A673 (cell line): Measurements from ENCODE around the gene RTN4IP1. TPM values are rescaled to one million over a fixed set of nuclear protein-coding genes. Genes with fewer than 3 reads are reported as not detected.

ENCODE experiments used
- BruUV-seq: library from RNA; stranded (reverse); fragments of 400-500 nt; replicated peaks from 2 replicates; lab custom pipeline; 2021; lab: Mats Ljungman, UMichigan
- CTCF ChIA-PET: fragments of 300-600 bp; sonication (Branson Sonifier 250); formaldehyde crosslinking; loops from one replicate; lab custom pipeline; 2022; ENCODE audit warnings: antibody characterized with exemption; lab: Charles Lee
- POLR2A ChIA-PET: fragments of 300-600 bp; sonication (Branson Sonifier 250); formaldehyde crosslinking; loops from one replicate; lab custom pipeline; 2022; ENCODE audit warnings: antibody characterized with exemption; ENCODE audit not compliant: low non-redundant PET; lab: Charles Lee
- DNase-seq: peaks from one replicate; pipeline ENCODE4 v3.0.0-alpha.2; 2015; ENCODE audit warnings: low spot score
- H3K27ac ChIP-seq: fragments of 200-600 bp; sonication (generic); 2 replicates; pipeline ENCODE4 v1.5.1; 2016; ENCODE audit warnings: mixed run types, low read depth, mild to moderate bottlenecking, mixed read lengths, antibody characterized with exemption, low read length; ENCODE audit not compliant: poor library complexity, severe bottlenecking
- H3K27me3 ChIP-seq: fragments of 200-600 bp; sonication (generic); replicated peaks from 2 replicates; pipeline ENCODE4 v1.6.1; 2017; ENCODE audit warnings: mixed run types, low read depth, mild to moderate bottlenecking, mixed read lengths, antibody characterized with exemption, low read length; ENCODE audit not compliant: insufficient read depth, poor library complexity
- H3K36me3 ChIP-seq: fragments of 200-600 bp; sonication (generic); 2 replicates; pipeline ENCODE4 v1.6.1; 2016; ENCODE audit warnings: mixed run types, mild to moderate bottlenecking, mixed read lengths, antibody characterized with exemption, low read length; ENCODE audit not compliant: insufficient read depth, poor library complexity, severe bottlenecking
- H3K4me1 ChIP-seq: fragments of 200-600 bp; sonication (generic); 2 replicates; pipeline ENCODE4 v1.6.1; 2017; ENCODE audit warnings: mixed run types, mild to moderate bottlenecking, mixed read lengths, antibody characterized with exemption, low read length; ENCODE audit not compliant: insufficient read depth, poor library complexity, severe bottlenecking
- H3K4me3 ChIP-seq: fragments of 200-600 bp; sonication (generic); 2 replicates; pipeline ENCODE4 v1.5.1; 2016; ENCODE audit warnings: low read depth, mixed run types, mild to moderate bottlenecking, mixed read lengths, low read length; ENCODE audit not compliant: poor library complexity, severe bottlenecking
- H3K9me3 ChIP-seq: fragments of 200-600 bp; sonication (generic); 2 replicates; pipeline ENCODE4 v1.6.1; 2016; ENCODE audit warnings: mixed run types, low read depth, mild to moderate bottlenecking, mixed read lengths, antibody characterized with exemption, low read length; ENCODE audit not compliant: poor library complexity, severe bottlenecking
- EZH2 ChIP-seq: fragments of 200-600 bp; sonication (generic); IDR thresholded peaks from 2 replicates; pipeline ENCODE4 v1.6.1; 2017; ENCODE audit warnings: borderline replicate concordance, low read depth, mild to moderate bottlenecking, mixed read lengths, antibody characterized with exemption, low read length; ENCODE audit not compliant: poor library complexity, severe bottlenecking
- intact Hi-C: fragments of 100-400 bp; cut with micrococcal nuclease; formaldehyde crosslinking; loops from one replicate; pipeline ENCODE4 v1.10.0; 2022; ENCODE audit not compliant: unreplicated experiment
- total RNA-seq: library from RNA; stranded (reverse); gene quantifications from 2 replicates; pipeline ENCODE4 v1.2.3, GENCODE V29; 2021
- TF ChIP-seq, protein P1 (sequence below): fragments of 300-800, 200-600 bp; sonication (generic); conservative IDR thresholded peaks from 2 replicates; pipeline ENCODE4 v1.5.1; 2017; ENCODE audit warnings: low read depth, mild to moderate bottlenecking, antibody characterized with exemption, low read length, moderate library complexity, mixed read lengths

The RTN4IP1 gene
- total RNA-seq, 1 experiment from 2014 or later: 15.7 TPM

DNA sequence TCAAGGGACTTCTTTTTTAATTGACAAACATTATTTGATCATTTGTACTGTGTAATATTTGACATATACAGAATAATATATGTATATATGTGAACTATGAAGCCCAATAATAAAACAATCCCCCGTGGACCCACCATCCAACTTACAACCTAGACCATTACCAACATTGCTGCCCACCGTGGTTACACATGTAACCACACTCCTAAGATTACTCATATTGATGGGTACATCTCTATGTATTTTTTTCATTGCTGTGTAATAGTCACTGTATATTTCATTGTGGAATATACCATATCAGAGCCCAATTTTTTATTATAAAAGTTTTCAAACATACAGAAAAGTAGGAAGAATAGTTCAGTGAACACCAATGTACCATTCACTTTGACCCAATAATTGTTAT is 94.3 kb downstream of the RTN4IP1 start:
- Histone ChIP-seq H3K36me3 (no peaks in the 10 kb centered on the region), H3K4me1 (peaks cover 14% of the 10 kb centered on the region), H3K27ac (no peak overlapping the region), H3K27me3 (no peaks in the 10 kb centered on the region), H3K4me3 (no peak overlapping the region), H3K9me3 (no peaks in the 10 kb centered on the region)
- TF ChIP-seq, protein P1, sequence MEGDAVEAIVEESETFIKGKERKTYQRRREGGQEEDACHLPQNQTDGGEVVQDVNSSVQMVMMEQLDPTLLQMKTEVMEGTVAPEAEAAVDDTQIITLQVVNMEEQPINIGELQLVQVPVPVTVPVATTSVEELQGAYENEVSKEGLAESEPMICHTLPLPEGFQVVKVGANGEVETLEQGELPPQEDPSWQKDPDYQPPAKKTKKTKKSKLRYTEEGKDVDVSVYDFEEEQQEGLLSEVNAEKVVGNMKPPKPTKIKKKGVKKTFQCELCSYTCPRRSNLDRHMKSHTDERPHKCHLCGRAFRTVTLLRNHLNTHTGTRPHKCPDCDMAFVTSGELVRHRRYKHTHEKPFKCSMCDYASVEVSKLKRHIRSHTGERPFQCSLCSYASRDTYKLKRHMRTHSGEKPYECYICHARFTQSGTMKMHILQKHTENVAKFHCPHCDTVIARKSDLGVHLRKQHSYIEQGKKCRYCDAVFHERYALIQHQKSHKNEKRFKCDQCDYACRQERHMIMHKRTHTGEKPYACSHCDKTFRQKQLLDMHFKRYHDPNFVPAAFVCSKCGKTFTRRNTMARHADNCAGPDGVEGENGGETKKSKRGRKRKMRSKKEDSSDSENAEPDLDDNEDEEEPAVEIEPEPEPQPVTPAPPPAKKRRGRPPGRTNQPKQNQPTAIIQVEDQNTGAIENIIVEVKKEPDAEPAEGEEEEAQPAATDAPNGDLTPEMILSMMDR: no peak
- no peak for TF ChIP-seq EZH2
- no TSS peak for BruUV-seq
- POLR2A ChIA-PET: no interaction called here
- CTCF ChIA-PET: no interaction called here
- intact Hi-C loops: no loop called here
- DNase-seq: no peak

DNA sequence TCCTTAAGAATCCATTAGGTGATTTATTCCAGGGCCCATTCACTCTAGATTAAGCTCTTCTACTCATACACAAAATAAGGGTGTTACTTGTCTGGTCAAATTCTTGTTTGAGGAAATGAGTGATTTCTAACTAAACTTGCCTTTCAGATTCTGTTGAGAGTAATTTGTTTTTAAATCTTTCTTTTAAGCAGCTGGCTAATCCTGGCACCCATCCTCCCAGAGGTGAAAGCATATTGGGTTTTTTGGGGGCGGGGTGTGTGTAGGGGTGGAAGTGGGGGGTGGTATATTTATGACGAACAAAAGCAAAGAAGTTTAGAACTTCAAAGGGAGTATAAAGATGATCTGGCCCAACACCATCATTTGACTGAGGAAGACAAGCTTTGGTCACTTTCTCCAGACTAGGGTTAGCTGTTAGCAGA is 94.7 kb downstream of the RTN4IP1 start:
- Histone ChIP-seq H3K9me3 (no peaks in the 10 kb centered on the region), H3K4me3 (no peak overlapping the region), H3K27me3 (no peaks in the 10 kb centered on the region), H3K36me3 (no peaks in the 10 kb centered on the region), H3K4me1 (peaks cover 12% of the 10 kb centered on the region), H3K27ac (no peak overlapping the region)
- intact Hi-C loops: no loop called here
- no TSS peak for BruUV-seq
- ChIA-PET POLR2A (no interaction called here), CTCF (no interaction called here)
- no peak for DNase-seq
- TF ChIP-seq, protein P1: no peak
- no peak for TF ChIP-seq EZH2

DNA sequence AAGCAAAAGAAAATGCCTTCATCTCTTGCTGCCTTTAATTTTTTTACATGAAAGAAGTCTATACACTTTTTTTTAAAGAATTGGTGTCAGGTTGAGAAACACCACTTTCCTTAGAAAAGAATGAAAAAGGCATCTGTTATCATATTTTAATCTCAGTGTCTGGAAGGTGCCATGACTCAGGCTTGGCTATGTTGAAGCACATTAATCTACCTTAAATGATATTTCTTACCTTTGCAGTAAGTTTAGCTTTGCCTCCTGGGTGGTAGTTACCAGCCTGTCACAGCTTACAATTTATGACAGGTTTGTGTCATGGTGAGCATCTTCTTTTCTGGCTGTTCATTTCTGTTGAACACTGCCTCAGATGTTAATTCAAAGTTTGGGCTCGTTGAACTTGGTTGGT is 95.3 kb downstream of the RTN4IP1 start:
- TF ChIP-seq, protein P1: no peak
- TF ChIP-seq EZH2: no peak
- no peak for DNase-seq
- Histone ChIP-seq H3K27ac (no peak overlapping the region), H3K27me3 (no peaks in the 10 kb centered on the region), H3K36me3 (no peaks in the 10 kb centered on the region), H3K9me3 (no peaks in the 10 kb centered on the region), H3K4me3 (no peak overlapping the region), H3K4me1 (peaks cover 10% of the 10 kb centered on the region)
- ChIA-PET POLR2A (no interaction called here), CTCF (no interaction called here)
- intact Hi-C loops: no loop called here
- BruUV-seq: no TSS peak
